ENCODE results near the gene ZFAND3. TPM values are rescaled to one million over a fixed set of nuclear protein-coding genes. Genes with fewer than 3 reads are reported as not detected.
A peak's percentile ranks its signal among the peaks of the same experiment; 100 is the strongest.

Gene ZFAND3
- total and polyA plus RNA-seq, 2 donors (not counting 3 experiments of a cell fraction or from before 2014, with no cell fraction given): 15.4 to 54.2 TPM

GRCh38 chr6:38171997-38172738, 352.6 kb downstream of the ZFAND3 start:
- Histone ChIP-seq H3K79me2 (ENCODE audit: control insufficient read depth, insufficient read depth, low read length) (no peaks in the 10 kb centered on the region), H3K27ac (ENCODE audit: insufficient read depth, low read depth, low read length) (no peak overlapping the region), H3K4me1 (ENCODE audit: control insufficient read depth, extremely low read depth, insufficient read depth, low read length) (no peaks in the 10 kb centered on the region), H3K9me1 (replicated peaks; ENCODE audit: control insufficient read depth, extremely low read depth, insufficient read depth, low read length) (no peaks in the 10 kb centered on the region), H3K27me3 (ENCODE audit: control insufficient read depth in 2 of 2, insufficient read depth in 2 of 2, low read length in 2 of 2) (no peaks in the 10 kb centered on the region), H2AFZ (ENCODE audit: low read depth, low read length) (no peak overlapping the region), H3K36me3 (ENCODE audit: control insufficient read depth in 2 of 2, extremely low read depth in 1 of 2, insufficient read depth in 2 of 2, low read length in 2 of 2) (no peaks in the 10 kb centered on the region), H3K9me3 (replicated peaks; ENCODE audit: control insufficient read depth, insufficient read depth, low read length) (no peaks in the 10 kb centered on the region), H3K9ac (replicated peaks; ENCODE audit: extremely low read depth, insufficient read depth, low read length) (no peak overlapping the region), H3K4me3 (replicated peaks in 1 of 3; ENCODE audit: insufficient read depth in 1 of 3, low read depth in 1 of 3, low read length in 3 of 3) (no peak overlapping the region), H3K4me2 (ENCODE audit: insufficient read depth, low read length) (no peak overlapping the region), H4K20me1 (replicated peaks; ENCODE audit: control insufficient read depth, extremely low read depth, insufficient read depth, low read length) (no peaks in the 10 kb centered on the region)
- TSS peak; percentile 19 for BruUV-seq (replicated peaks)
- DNase-seq (ENCODE audit: low read depth, low spot score): no peak
- intact Hi-C loops (cut with micrococcal nuclease) (no loop called here), dilution Hi-C loops (cut with MboI; ENCODE audit: extremely low pct_ligation_motif_present, low sequenced_read_pairs) (no loop called here)
- no peak for FAIRE-seq
- no peak for TF ChIP-seq POLR2AphosphoS5 (IDR thresholded peaks at IDR 0.05; ENCODE audit: insufficient read depth, low read depth, low read length)
- TF ChIP-seq CTCF (IDR thresholded peaks at IDR 0.05; ENCODE audit: extremely low read depth in 1 of 2, insufficient read depth in 1 of 2, low read depth in 1 of 2, low read length in 2 of 2): no peak
- no peak for TF ChIP-seq POLR2A (IDR thresholded peaks at IDR 0.05; ENCODE audit: low read depth, low read length)
- TF ChIP-seq MAX (IDR thresholded peaks at IDR 0.05; ENCODE audit: insufficient read depth, insufficient read length): no peak
- TF ChIP-seq JUN (IDR thresholded peaks at IDR 0.05; ENCODE audit: borderline replicate concordance, insufficient read depth, insufficient read length, low read depth): no peak
- TF ChIP-seq MYC (IDR thresholded peaks at IDR 0.05; ENCODE audit: low read depth, low read length): no peak
- TF ChIP-seq FOS (IDR thresholded peaks at IDR 0.05; ENCODE audit: borderline replicate concordance, insufficient read depth, low read length): no peak
- no peak for TF ChIP-seq EZH2 (IDR thresholded peaks at IDR 0.05; ENCODE audit: borderline replicate concordance, low read depth, low read length, severe bottlenecking)
- TF ChIP-seq GATA2 (IDR thresholded peaks at IDR 0.05; ENCODE audit: insufficient read depth, insufficient read length, low read depth, low read length): no peak
- POLR2A ChIA-PET: no interaction called here
- CTCF ChIA-PET: interaction anchor here (1.0 to 1.1 kb wide), 2 partner anchors 11 to 322 kb away, joined by 3 to 4 read pairs; no protein-coding TSS in a partner anchor
